ENCODE measurements around the gene CXCL16. TPM values are rescaled to one million over a fixed set of nuclear protein-coding genes. Genes with fewer than 3 reads are reported as not detected.
"Not testable (repeated sequence)": the region's sequence is repeated elsewhere in the genome, so short reads cannot be mapped to it uniquely, and the experiment has no call there.

Gene CXCL16
- total RNA-seq, 1 donor from 2014 or later = 1.6 TPM

GRCh38 chr17:4703330-4703691, 36.4 kb downstream of the CXCL16 start:
- peak overlapping the region; percentile 54 for H3K27ac ChIP-seq (ENCODE audit: low read depth, low read length)
- no peaks in the 10 kb centered on the region for H3K36me3 ChIP-seq (ENCODE audit: control insufficient read depth in 3 of 3, insufficient read depth in 3 of 3, low read length in 3 of 3)
- peak overlapping the region; percentile 75 to 92 (median 92) for H3K9ac ChIP-seq (ENCODE audit: low read depth in 1 of 3, low read length in 3 of 3)
- no peaks in the 10 kb centered on the region for H3K27me3 ChIP-seq (ENCODE audit: control insufficient read depth in 3 of 3, insufficient read depth in 3 of 3, low read length in 3 of 3)
- H3K4me3 ChIP-seq (ENCODE audit: low read length in 3 of 3) = peak overlapping the region; percentile 72 to 95 (median 93)
- peaks cover 8 to 13% (median 10%) of the 10 kb centered on the region in 3 donors for H3K4me1 ChIP-seq (ENCODE audit: control insufficient read depth in 3 of 3, insufficient read depth in 3 of 3, low read length in 3 of 3)
- no peaks in the 10 kb centered on the region for H3K9me3 ChIP-seq (ENCODE audit: control insufficient read depth in 3 of 3, low read length in 3 of 3)

GRCh38 chr17:4701116-4701515, 38.6 kb downstream of the CXCL16 start:
- Histone ChIP-seq H3K36me3 (ENCODE audit: control insufficient read depth in 3 of 3, insufficient read depth in 3 of 3, low read length in 3 of 3) (peaks cover 0 to 9% (median 2%) of the 10 kb centered on the region in 3 donors), H3K9me3 (ENCODE audit: control insufficient read depth in 3 of 3, low read length in 3 of 3) (no peaks in the 10 kb centered on the region), H3K4me3 (ENCODE audit: low read length in 3 of 3) (no peak overlapping the region), H3K27me3 (ENCODE audit: control insufficient read depth in 3 of 3, insufficient read depth in 3 of 3, low read length in 3 of 3) (no peaks in the 10 kb centered on the region), H3K4me1 (ENCODE audit: control insufficient read depth in 3 of 3, insufficient read depth in 3 of 3, low read length in 3 of 3) (peaks cover 8 to 13% (median 10%) of the 10 kb centered on the region in 3 donors), H3K9ac (ENCODE audit: low read depth in 1 of 3, low read length in 3 of 3) (no peak overlapping the region), H3K27ac (ENCODE audit: low read depth, low read length) (no peak overlapping the region)

GRCh38 chr17:4699401-4700056, 40.2 kb downstream of the CXCL16 start:
- H3K27ac ChIP-seq (ENCODE audit: low read depth, low read length); H3K4me1 ChIP-seq (ENCODE audit: control insufficient read depth in 3 of 3, insufficient read depth in 3 of 3, low read length in 3 of 3); H3K9me3 ChIP-seq (ENCODE audit: control insufficient read depth in 3 of 3, low read length in 3 of 3); H3K27me3 ChIP-seq (ENCODE audit: control insufficient read depth in 3 of 3, insufficient read depth in 3 of 3, low read length in 3 of 3); H3K9ac ChIP-seq (ENCODE audit: low read depth in 1 of 3, low read length in 3 of 3); H3K4me3 ChIP-seq (ENCODE audit: low read length in 3 of 3): not testable (repeated sequence)
- peaks cover 0 to 11% (median 2%) of the 10 kb centered on the region in 3 donors for H3K36me3 ChIP-seq (ENCODE audit: control insufficient read depth in 3 of 3, insufficient read depth in 3 of 3, low read length in 3 of 3)

GRCh38 chr17:4696437-4696805, 43.3 kb downstream of the CXCL16 start:
- no peak overlapping the region for H3K9ac ChIP-seq (ENCODE audit: low read depth in 1 of 3, low read length in 3 of 3)
- no peaks in the 10 kb centered on the region for H3K4me1 ChIP-seq (ENCODE audit: control insufficient read depth in 3 of 3, insufficient read depth in 3 of 3, low read length in 3 of 3)
- H3K4me3 ChIP-seq (ENCODE audit: low read length in 3 of 3) = no peak overlapping the region
- H3K9me3 ChIP-seq (ENCODE audit: control insufficient read depth in 3 of 3, low read length in 3 of 3) = no peaks in the 10 kb centered on the region
- no peaks in the 10 kb centered on the region for H3K27me3 ChIP-seq (ENCODE audit: control insufficient read depth in 3 of 3, insufficient read depth in 3 of 3, low read length in 3 of 3)
- H3K36me3 ChIP-seq (ENCODE audit: control insufficient read depth in 3 of 3, insufficient read depth in 3 of 3, low read length in 3 of 3) = peaks cover 0 to 11% (median 2%) of the 10 kb centered on the region in 3 donors
- H3K27ac ChIP-seq (ENCODE audit: low read depth, low read length) = no peak overlapping the region

GRCh38 chr17:4693416-4693815, 46.3 kb downstream of the CXCL16 start:
- Histone ChIP-seq H3K9me3 (ENCODE audit: control insufficient read depth in 3 of 3, low read length in 3 of 3) (no peaks in the 10 kb centered on the region), H3K36me3 (ENCODE audit: control insufficient read depth in 3 of 3, insufficient read depth in 3 of 3, low read length in 3 of 3) (peaks cover 4 to 14% (median 7%) of the 10 kb centered on the region in 3 donors), H3K27ac (ENCODE audit: low read depth, low read length) (no peak overlapping the region), H3K4me1 (ENCODE audit: control insufficient read depth in 3 of 3, insufficient read depth in 3 of 3, low read length in 3 of 3) (no peaks in the 10 kb centered on the region), H3K27me3 (ENCODE audit: control insufficient read depth in 3 of 3, insufficient read depth in 3 of 3, low read length in 3 of 3) (no peaks in the 10 kb centered on the region), H3K9ac (ENCODE audit: low read depth in 1 of 3, low read length in 3 of 3) (no peak overlapping the region), H3K4me3 (ENCODE audit: low read length in 3 of 3) (no peak overlapping the region)

GRCh38 chr17:4691686-4692085, 48.0 kb downstream of the CXCL16 start:
- peaks cover 4 to 11% (median 4%) of the 10 kb centered on the region in 3 donors for H3K36me3 ChIP-seq (ENCODE audit: control insufficient read depth in 3 of 3, insufficient read depth in 3 of 3, low read length in 3 of 3)
- H3K9ac ChIP-seq (ENCODE audit: low read depth in 1 of 3, low read length in 3 of 3) = no peak overlapping the region
- no peak overlapping the region for H3K27ac ChIP-seq (ENCODE audit: low read depth, low read length)
- H3K4me3 ChIP-seq (ENCODE audit: low read length in 3 of 3) = no peak overlapping the region
- no peaks in the 10 kb centered on the region for H3K9me3 ChIP-seq (ENCODE audit: control insufficient read depth in 3 of 3, low read length in 3 of 3)
- H3K27me3 ChIP-seq (ENCODE audit: control insufficient read depth in 3 of 3, insufficient read depth in 3 of 3, low read length in 3 of 3) = no peaks in the 10 kb centered on the region
- no peaks in the 10 kb centered on the region for H3K4me1 ChIP-seq (ENCODE audit: control insufficient read depth in 3 of 3, insufficient read depth in 3 of 3, low read length in 3 of 3)

GRCh38 chr17:4690745-4691144, 49.0 kb downstream of the CXCL16 start:
- no peak overlapping the region for H3K9ac ChIP-seq (ENCODE audit: low read depth in 1 of 3, low read length in 3 of 3)
- no peak overlapping the region for H3K27ac ChIP-seq (ENCODE audit: low read depth, low read length)
- H3K4me3 ChIP-seq (ENCODE audit: low read length in 3 of 3) = no peak overlapping the region
- H3K9me3 ChIP-seq (ENCODE audit: control insufficient read depth in 3 of 3, low read length in 3 of 3) = no peaks in the 10 kb centered on the region
- H3K36me3 ChIP-seq (ENCODE audit: control insufficient read depth in 3 of 3, insufficient read depth in 3 of 3, low read length in 3 of 3) = peaks cover 4% of the 10 kb centered on the region in 3 donors
- H3K4me1 ChIP-seq (ENCODE audit: control insufficient read depth in 3 of 3, insufficient read depth in 3 of 3, low read length in 3 of 3) = no peaks in the 10 kb centered on the region
- H3K27me3 ChIP-seq (ENCODE audit: control insufficient read depth in 3 of 3, insufficient read depth in 3 of 3, low read length in 3 of 3) = no peaks in the 10 kb centered on the region

GRCh38 chr17:4689872-4690271, 49.9 kb downstream of the CXCL16 start:
- not testable (repeated sequence) for H3K27ac ChIP-seq (ENCODE audit: low read depth, low read length); H3K9ac ChIP-seq (ENCODE audit: low read depth in 1 of 3, low read length in 3 of 3); H3K27me3 ChIP-seq (ENCODE audit: control insufficient read depth in 3 of 3, insufficient read depth in 3 of 3, low read length in 3 of 3); H3K36me3 ChIP-seq (ENCODE audit: control insufficient read depth in 3 of 3, insufficient read depth in 3 of 3, low read length in 3 of 3); H3K4me3 ChIP-seq (ENCODE audit: low read length in 3 of 3); H3K9me3 ChIP-seq (ENCODE audit: control insufficient read depth in 3 of 3, low read length in 3 of 3); H3K4me1 ChIP-seq (ENCODE audit: control insufficient read depth in 3 of 3, insufficient read depth in 3 of 3, low read length in 3 of 3)

- not testable (repeated sequence) for H3K27me3 ChIP-seq (ENCODE audit: control insufficient read depth in 3 of 3, insufficient read depth in 3 of 3, low read length in 3 of 3); H3K4me3 ChIP-seq (ENCODE audit: low read length in 3 of 3); H3K9me3 ChIP-seq (ENCODE audit: control insufficient read depth in 3 of 3, low read length in 3 of 3); H3K9ac ChIP-seq (ENCODE audit: low read depth in 1 of 3, low read length in 3 of 3); H3K4me1 ChIP-seq (ENCODE audit: control insufficient read depth in 3 of 3, insufficient read depth in 3 of 3, low read length in 3 of 3)
- Histone ChIP-seq H3K36me3 (ENCODE audit: control insufficient read depth in 3 of 3, insufficient read depth in 3 of 3, low read length in 3 of 3) (peaks cover 14 to 30% (median 25%) of the 10 kb centered on the region in 3 donors), H3K27ac (ENCODE audit: low read depth, low read length) (peak overlapping the region; percentile 31)
Observed at GRCh38 chr17:4683739-4684138, 56.0 kb downstream of the CXCL16 start.
